Stimulated activated CD8-positive, alpha-beta memory T cell treated with anti-CD3 and anti-CD28 coated beads, Interleukin-12 subunit alpha, Interleukin-12 subunit beta, amount 100 ng/mL, for 24 hours (primary cell): Measurements from ENCODE around the gene PARVB.

ENCODE experiments used
- DNase-seq: peaks from one replicate; pipeline ENCODE4 v3.0.0-alpha.2; 2020; ENCODE audit errors: extremely low read depth

Gene PARVB

DNA sequence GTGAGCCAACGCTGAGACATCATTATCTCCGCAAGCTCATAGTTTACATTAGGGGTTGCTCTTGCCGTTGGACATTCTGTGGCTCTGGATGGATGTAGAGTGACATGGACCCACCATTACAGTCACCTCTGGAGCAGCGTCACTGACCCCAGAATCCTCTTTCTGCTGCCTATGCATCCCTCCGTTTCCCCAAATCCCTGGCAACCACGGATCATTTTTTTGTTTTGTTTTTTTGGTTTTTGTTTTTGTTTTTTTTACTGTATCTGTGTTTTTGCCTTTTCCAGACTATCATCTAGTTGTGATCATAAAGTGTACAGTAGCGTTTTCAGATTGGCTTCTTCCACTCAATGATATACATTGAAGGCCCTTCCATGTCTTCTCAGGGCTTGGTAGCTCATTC lies 4.0 kb downstream of the PARVB start:
- no peak for DNase-seq

DNA sequence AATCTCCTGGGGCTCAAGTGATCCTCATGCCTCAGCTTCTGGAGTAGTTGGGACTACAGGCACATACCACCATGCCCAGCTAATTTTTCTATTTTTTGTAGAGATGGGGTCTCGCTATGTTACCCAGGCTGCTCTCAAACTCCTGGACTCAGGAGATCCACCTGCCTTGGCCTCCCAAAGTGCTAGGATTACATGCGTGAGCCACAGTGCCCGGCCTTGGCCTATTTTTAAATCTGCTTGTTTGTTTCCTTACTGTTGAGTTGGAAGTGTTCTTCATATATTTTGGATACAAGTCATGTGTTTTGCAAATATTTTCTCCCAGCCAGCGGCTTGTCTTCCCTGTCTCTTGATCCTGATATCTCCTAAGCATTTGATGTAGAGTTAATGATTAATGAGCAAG lies 5.0 kb downstream of the PARVB start:
- DNase-seq, result no peak

DNA sequence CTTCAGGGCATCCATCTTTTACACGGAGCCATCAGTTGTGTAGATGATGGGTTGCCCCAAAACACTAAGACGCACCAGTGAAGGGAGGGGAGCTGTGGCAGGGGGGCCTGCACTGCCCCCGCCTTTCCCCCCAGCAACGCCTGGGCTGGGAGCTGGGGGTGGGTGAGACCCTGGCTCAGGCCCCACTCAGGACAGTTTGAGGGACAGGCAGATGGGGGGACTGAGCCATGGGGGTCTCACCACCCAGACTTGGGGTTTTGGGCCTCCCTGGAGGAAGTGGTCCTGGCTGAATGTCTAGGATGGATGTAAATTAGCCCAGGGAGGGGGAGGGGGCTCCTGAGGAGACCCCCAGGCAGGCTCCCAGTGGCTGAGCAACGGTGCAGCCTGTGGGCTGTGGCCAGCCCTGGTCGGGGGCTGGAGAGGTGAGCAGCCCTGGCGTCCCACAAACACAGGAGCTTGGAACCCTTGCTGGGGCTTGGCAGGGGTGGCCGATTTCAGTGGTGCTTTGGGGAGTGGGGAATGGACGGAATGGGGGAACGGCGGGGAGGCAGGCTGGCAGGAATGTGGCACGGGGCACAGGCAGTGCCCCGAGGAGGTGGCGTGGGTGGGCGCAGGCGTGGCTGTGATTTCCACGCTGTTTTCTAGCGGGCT lies 6.1 kb downstream of the PARVB start:
- DNase-seq, result no peak

DNA sequence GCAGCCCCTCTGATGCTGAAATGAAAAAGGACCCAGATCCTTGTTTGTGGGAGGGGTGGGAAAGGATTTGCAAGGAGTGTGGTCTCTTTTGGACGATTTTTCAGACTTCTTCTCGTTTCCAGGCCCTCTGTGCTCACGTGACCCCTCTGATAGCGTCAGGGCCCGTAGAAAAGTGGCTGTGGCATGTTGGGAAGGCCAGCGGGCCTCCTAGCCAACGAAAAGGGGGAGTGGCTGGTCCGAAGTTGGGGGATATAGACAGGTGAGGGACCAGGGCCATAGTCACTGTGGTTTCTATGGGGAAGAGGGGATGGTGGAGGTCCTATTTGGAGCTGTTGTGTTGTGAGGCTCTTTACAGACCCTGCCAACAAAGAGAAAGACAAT lies 6.6 kb downstream of the PARVB start:
- DNase-seq, result no peak

DNA sequence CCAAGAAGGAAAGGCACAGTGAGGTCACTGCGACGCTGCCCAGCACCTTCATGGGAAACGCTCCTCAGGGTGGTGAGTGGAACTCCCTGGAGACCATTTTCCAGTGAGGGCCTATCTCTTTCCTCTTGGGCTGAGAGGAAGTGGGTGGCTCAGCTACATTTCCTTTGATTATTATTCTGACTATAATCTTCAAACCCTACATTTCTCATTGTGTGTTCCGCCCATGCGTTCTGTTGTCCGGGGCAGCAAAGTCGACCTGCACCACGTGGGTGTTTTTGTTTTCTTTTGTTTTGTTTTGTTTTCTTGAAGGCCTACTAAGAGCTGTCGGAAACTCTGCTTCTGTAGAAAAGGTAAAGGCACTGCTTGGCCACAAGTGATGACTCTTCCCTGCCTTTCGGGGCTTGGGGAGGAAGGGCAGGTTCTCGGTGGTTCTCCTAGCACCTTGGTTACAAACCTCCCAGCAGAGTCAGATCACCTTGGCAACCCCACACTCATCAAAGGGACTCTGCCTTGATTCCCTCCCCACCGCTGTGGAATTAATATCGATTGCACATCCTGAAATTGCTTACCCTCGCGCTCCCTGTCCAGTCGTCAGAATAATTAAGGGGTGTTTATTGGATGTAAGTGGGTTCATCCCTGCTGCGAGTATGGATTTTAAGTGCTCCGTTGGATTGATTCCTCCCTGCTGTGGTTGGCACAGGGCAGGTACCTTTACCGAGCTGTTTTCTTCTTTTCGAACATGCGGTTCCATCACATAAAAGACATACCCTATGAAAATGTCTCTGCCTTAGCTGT lies 7.3 kb downstream of the PARVB start:
- DNase-seq, result no peak

DNA sequence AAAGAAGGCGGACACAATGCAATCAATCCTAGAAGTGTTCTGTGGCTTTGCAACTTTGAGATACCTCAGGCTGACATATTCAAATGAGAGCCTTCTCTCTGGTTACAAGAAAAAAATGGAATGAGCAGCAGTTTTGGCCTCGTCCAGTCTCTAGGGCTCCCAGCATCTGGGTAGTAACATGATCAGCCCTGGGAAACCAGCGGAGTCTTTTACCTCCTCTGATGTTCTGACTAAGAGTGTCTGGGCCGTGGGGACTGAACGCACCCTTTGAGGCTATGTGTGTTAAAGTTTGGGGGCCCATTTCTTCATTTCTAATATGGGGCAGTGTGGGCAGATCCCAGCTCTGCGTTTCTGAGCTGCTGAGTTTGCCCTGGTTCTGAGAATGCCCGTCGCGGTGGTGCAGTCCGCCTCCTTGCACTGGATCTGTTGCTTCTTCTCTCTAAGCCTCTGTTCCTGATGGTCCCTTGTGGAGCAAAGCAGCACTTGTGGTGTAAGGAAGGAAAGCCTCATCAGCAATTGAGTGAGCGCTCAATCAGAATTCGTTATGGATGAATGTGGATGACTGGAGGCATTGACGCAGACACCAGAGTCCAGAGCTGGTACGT lies 8.1 kb downstream of the PARVB start:
- DNase-seq, result no peak

DNA sequence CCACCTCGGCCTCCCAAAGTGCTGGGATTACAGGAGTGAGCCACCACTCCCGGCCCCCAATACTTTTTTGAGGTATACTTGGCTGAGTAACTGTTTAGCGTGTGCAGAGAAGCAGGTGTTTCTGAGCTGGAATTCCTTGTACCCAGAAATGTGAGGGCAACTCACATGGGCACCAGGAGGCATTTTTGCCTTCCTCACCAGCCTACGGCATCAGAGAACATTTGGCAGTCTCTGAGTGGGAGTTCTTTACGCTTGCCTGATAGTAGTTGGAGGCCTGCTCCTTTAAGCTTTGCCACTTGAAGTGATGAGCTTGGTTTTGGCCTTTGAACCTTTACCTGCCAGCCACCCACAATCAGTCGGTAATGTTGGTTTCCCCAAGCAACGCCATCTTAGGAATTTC lies 9.2 kb downstream of the PARVB start:
- no peak for DNase-seq

DNA sequence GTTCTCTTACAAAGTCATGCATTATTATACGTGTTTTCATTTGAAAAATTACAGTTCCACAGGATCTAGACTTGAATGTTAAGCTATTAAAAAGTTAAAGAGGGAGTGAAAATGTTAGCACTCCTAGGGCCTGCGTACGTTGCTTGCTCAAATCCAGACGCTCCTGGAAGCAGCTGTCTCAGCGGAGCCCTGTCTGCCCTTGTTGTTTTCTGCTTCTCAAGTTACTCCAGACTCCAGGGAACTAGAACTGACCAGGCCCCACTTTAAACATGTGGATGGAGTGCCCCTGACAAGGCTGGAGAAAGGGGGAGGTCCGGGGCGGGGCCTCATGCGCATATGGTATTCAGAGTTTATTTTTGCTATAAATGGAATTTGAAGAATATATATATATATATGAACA lies 9.6 kb downstream of the PARVB start:
- DNase-seq, result no peak

DNA sequence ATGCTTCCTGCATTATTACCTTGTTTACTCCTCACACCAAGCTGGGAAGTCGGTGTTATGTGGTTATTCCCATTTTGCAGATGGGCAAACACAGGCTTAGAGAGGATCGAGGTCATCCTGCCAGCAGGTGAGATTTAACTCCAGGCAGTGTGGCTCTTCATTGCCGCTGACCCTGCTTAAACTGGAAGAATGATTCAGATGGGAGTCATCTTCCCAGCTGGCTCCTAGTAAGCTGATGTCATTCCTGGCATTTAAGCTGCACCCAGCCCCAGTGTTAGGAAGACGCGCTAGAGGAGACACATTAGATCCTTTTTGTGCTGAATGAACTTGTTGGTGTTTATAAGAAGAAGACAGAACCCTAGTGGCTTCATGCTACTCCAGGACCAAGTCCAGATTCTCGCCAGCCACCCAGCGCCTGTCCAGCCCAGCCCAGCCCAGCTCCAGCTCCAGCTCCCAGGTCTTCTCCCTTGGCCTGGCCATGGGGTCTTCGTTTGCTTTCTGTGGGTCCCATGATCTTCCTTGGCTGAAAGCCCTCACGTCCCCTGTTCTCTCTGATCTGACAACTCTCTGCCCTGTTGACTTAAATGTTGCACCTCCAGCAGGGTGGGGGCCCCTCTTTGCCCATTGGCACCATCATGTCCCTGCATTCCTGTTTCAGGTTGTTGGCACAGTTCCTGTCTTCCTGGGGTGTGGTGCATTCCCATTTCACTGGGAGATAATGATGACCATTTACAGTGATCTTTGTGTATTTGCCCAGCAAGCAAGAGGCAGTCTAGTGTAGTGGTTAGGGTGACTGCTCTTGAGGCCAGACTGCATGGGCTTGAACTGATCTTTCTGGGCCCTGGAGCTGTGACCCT lies 13.6 kb downstream of the PARVB start:
- no peak for DNase-seq

DNA sequence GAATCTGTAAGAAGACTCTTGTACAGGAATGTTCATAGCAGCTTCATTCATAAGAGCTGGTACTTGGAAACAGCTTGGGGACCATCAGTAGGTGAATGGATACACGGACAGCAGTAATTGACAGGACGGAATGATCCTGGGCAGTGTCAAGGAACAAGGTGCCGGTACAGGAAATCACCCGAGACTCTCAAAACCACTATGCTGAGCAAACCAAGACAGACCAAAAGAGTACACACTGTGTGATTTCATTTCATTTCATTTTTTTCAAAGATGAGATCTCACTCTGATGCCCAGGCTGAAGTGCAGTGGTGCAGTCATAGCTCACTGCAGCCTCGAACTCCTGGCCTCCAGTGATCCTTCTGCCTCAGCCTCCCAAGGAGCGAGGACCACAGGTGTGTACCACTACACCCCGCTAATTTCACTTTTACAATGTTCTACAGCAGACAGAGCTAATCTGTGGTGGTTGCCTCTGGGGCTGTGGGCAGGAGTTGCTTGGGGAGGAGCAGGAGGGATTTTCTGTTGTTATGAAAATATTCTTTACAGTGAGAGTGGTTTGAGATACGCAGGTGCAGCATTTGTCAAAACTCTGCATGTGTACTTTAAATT lies 15.6 kb downstream of the PARVB start:
- DNase-seq, result no peak

DNA sequence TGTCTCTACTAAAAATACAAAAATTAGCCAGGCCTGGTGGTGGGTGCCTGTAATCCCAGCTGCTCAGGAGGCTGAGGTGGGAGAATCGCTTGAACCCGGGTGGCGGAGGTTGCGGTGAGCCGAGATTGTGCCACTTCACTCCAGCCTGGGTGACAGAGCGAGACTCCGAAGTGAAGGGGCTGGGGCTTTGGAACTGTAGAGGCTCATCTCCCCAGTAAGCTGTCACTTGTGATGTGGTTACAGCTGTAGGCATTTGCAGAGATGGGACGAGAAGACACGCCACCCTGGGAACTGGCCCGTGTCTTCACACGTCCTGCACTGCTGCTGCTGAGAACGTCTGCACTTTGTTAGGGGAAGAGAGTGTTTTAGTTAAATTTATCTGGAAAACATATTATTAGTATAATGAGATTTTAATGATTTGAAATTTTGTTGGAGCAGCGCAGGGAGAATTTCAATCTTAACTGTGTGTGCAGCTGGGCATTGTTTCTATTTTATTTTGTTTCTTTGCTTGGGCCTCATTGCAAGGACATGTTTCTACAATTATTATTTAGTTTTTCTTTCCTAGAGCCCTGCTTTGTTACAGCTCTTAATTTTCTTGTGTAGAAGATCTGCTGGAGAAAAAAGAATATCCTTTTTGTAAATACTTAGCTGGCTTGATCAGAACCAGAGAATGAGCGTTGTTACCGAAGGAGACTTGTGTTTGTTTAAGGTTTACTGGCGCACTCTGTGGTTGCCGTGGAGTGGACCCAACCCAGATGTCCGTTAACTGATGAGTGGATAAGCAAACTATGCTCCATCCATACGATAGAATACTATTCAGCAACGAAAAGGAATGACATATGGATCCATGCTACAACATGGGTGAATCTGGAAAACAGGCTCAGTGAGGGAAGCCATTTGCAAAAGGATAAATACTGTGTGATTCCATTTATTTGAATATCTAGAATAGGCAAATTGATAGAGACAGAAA lies 18.4 kb downstream of the PARVB start:
- DNase-seq, result no peak

DNA sequence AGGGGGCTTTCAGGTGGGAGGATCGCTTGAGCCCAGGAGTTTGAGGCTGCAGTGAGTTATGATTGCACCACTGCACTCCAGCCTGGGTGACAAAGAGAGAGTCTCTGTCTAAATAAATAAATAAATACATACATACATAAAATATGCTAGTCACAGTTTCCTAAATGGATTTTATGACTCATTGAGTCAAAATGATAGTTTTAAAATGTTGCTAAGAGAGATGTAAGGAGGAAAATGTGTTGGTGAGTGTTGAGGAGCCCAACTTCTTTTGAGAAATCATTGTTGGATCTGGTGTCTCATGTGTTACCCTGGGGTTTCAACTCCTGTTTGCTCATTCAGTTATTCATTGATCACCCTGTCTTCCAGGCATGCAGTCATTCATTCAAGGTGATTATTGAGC lies 21.0 kb downstream of the PARVB start:
- DNase-seq, result no peak

DNA sequence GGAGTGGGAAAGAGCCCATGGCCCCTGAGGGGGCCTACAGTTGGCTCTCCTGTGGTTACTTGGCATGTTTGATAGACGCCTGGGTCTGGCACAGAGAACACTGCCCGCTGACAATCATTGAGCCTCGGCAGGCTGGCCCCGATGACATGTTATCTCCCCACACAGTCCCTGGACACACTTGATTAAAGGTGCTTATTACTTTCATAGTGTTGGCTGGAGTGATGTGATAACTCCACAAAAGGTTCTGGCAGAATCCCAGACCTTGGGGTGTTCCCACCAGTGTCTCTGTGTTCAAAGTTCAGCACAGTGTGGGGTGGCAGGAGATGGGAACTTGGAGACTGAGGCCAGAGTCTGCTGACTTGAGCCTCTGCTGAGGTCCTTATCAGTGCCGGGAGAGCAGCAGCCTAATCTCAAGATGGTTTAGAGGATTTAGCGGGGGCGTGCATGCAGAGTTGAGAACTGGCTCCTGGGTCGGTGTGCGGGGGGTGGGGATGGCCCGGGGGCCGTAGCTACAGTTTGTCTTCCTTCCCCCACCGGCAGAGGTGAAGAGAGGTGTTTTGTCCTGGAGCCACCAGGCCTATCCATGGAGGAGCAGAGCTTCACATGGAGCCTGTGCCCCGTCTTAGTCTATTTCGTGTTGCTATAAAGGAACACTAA lies 22.5 kb downstream of the PARVB start:
- DNase-seq, result no peak

DNA sequence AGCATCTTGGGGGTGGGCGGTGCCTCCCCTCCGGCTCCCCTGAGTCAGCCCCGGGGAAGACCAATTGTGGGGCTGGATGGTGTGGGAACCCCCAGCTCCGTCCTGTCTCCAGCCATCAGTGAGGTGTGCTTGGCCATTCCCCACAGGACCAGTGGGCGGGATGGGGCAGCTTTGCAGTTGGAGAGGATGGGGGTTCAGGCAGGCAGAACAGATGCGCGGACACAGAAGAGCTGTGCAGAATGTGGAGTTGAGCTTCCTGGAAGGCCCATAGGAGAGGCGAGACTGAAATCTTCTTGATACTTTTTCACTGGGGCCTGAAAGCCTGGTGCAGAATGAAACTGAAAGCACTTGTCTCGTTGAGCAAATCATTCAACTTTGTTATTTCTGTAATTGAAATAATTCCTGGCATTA lies 23.8 kb downstream of the PARVB start:
- no peak for DNase-seq

DNA sequence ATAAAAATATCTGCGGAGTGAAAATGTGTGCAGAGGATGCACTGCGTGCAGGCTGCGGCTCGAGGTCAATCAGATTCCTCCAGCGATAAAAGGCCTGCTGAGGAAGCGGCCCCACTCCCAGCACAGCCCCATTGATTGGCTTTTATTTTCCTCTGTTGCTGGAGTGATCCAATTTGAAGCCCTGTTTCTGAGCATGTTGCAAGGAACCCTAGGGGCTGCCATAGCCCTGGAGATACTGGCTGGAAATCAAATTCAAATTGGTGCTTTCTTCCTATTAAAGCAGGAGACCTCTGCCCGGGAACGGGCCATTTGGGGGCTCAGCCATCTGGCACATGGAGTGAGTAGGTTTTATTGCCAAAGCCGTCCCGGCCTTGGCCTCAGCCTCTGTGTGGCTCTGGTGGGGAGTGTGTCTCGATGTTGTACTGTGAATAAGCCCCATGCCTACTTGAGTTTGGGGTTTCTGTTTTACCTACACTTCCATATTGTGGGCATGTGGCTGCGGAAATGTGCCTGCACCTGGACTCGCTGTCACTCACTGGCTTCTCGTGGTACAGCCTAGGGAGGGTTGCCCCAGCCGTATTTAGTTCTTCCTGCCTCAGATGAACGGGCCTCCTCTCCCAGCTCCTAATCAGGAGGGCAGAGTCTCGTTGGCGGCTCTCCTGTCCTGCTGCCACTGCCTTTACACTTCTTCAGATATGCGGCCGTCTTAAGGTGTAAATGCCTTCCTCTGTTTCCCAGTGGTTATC lies 25.6 kb downstream of the PARVB start:
- no peak for DNase-seq

DNA sequence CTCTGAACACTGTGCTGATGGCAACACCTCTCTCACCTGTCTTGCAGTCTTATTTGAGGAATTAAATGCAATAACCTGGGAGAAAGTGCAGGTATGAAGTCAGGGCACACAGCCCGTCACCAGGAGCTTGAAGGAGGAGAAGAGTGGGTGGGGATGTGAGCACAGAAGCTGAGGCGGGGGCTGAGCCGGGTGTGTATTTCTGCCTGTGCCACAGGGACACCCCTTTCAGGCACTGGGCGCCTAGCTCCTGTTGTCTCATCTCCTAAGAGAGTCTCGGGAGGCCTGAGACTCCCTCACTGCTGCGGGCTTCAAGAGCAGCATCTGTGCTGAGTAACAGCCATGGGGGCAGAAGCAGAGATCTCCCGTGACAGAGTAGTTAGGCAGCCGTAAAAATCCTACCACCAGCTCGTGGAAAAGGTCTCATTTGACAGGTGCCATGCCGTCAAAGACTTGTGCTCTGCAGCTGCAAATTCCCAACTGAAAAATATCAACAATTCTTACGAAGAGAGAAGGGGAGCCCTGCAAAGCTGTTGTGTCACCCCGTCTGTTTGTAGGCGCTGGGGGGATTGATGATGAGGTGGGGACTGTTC lies 26.8 kb downstream of the PARVB start:
- no peak for DNase-seq

DNA sequence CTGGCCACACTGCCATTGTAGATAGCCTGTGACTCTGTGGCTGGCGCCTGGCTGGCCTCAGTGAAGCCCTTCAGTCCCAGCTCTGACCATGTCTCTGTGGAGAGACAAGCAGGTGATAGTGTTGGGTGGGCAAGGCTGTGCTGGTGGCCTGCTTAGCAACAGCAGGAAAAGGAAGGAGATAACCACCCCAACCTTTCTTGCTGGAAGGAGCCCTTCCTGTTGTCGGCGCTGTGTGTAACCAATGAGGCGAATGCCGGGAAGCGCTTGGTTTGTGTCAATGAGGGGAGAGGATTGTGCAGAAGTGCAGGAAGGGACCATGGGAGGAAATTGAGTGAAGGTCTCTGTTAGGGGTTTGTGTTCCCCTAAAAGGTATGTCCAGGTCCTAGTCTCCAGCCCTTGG lies 27.3 kb downstream of the PARVB start:
- no peak for DNase-seq

DNA sequence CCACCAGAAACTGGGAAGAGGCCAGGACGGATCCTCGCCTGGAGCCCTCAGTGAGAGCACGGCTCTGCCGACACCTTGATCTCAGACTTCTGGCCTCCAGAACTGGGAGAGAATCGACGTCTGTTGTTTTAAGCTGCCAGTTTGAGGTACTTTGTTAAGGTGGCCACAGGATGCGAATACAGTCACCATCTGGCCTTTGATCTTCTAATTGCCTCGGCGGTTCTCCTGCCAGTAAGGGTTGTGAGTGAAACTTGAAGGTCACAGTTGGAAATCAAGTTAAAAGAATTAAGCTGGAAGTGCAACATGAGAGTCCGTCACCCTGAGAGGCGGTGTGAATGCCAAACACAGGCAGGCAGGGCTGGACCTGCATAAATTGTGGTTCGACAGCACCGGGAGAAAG lies 27.9 kb downstream of the PARVB start:
- DNase-seq, result no peak

DNA sequence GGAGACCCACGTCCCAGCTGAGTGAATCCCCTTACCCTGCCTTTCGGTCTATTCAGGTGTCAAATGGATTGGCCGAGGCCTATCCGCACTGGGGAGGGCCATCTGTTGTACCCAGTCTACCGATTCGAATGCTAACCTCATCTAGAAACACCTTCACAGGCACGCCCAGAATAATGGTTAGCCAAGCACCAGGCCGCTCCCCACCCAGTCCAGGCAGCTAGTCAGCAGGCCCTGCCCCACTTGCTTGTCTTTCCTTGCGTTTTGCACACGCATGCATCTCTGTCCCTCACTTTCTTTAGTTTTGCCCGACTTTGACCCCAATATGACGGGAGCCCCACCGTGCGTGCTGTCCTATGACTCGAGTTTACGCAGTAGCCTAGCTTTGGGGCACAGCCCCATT lies 31.7 kb downstream of the PARVB start:
- DNase-seq, result no peak
